GM13977 (cell line): ENCODE measurements around the gene KICS2.

Experiments
- DNase-seq: peaks from one replicate; pipeline ENCODE4 v3.0.0; 2012; ENCODE audit warnings: low spot score
- CTCF ChIP-seq: IDR thresholded peaks from 2 replicates; pipeline ENCODE4 v1.5.1; 2012; ENCODE audit warnings: mild to moderate bottlenecking, control low read depth; ENCODE audit not compliant: insufficient read depth; ENCODE audit errors: extremely low read depth, missing control alignments
- in situ Hi-C: fragments of 300-500 bp; cut with MboI; formaldehyde crosslinking; loops from one replicate; pipeline ENCODE4 v1.12.0; 2022; ENCODE audit warnings: low sequenced_read_pairs, low pct_unique_long_range_greater_than_20kb, mixed read lengths, inconsistent platforms; ENCODE audit not compliant: unreplicated experiment

KICS2 gene

DNA sequence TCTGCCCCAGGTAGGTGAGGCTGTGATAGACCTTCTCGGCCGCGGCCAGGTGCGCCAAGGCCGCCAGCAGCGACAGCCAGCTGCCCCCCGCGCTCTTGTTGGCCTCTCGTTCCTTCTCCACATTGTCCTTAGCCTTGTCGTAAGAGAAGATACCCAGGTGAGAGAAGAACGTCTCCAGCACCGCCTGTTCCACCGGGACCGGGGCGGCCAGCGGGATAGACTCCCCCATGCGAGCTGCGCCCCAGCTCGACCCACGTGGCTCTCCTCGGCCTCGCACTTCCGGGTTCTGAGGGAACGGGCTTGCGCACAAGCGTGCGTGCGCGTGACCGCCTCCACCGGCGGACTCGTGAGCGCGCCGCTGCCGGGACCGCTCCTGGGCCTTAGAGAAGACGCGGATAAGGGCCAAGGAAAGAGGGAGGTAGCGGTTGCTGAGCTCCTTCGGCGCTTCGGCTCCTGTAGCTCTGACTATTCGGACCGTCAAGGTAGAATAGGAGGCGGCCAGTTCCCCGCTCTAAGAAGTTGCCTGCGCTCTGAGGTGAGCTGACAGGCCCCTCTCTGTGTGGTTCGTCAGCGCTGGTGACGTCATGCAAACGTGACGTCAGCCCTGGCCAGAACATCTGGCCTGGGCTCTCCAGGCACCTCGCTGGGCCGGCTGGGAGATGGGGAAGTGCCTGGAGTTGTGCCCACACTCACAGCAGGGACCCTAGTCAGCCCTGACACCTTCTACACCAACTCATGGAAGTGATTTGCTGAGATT is at the start of gene KICS2:
TSS of gene KICS2 (minus strand) at position 288 of the 757 bp plus-strand sequence. CDS start at position 229, 59 bp downstream.
- TF ChIP-seq CTCF = no peak
- in situ Hi-C loops = no loop called here
- peak; percentile 87 for DNase-seq

GRCh38 chr12:64270411-64270810 is 48.3 kb upstream of the KICS2 start:
- in situ Hi-C loops = no loop called here
- DNase-seq = no peak
- TF ChIP-seq CTCF = no peak

DNA sequence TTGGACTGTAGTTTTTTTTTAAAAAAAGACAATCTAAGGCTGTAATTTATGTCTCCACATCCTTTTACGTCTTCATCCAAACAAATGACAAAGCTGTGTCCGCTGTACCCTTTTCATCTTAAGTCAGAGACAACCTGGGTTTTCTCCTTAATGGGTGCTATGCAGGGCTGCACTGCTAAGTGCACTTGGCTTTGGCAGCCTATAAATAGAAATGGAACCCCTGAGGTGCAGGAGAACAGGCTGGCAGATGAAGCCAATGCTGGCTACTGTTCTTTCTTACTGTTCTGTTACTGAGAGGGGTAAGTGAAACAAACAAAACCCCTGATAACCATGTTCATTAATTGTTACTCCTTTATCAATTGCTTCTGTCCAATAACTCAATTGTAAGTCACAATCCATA is 47.1 kb upstream of the KICS2 start:
- in situ Hi-C loops = no loop called here
- no peak for TF ChIP-seq CTCF
- no peak for DNase-seq

- in situ Hi-C loops = no loop called here
- no peak for DNase-seq
- TF ChIP-seq CTCF = no peak
Measured at GRCh38 chr12:64268409-64268808, 46.3 kb upstream of the KICS2 start.

GRCh38 chr12:64265839-64266238 is 43.7 kb upstream of the KICS2 start:
- TF ChIP-seq CTCF = no peak
- in situ Hi-C loops = no loop called here
- no peak for DNase-seq

- no peak for DNase-seq
- in situ Hi-C loops = no loop called here
- no peak for TF ChIP-seq CTCF
Measured at GRCh38 chr12:64261813-64262212, 39.7 kb upstream of the KICS2 start.
